ENCODE measurements around the gene EMC8.

Gene EMC8

DNA sequence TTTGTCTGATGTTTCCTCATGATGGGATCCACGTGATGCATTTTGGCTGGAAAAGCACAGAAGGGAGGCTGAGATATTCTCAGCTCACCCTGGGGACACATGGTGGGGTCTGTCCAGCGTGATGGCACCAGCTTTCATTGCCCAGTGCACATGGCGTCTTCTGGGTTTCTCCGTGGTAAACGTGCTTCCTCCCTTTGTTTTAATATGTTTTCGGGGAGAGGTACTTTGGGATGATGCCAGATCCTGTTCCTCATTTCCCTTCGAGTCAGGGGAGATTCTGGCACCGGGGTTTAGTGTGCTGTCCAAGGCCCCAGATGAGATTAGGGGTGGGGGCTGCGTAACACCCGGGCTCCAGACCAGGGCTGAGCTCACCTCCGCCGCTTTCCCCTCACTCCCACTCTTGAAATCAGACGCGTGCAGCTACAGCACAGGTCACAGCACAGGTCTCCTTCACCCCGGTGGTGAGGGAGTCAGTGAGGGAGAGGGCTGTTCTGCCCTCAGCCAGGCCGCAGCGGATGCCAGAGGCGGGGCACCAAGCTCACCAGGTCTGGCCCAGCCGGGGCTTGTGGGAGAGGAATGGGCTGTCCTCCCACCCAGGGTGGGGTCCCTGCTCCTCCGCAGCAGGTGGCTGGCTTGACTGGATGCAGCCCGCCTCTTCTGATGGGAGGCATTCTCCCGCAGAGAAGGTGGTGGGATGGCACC, 34.0 kb upstream of the EMC8 start:
- Histone ChIP-seq H3K9ac (ENCODE audit: low read length) (no peak overlapping the region), H3K9me3 (ENCODE audit: control insufficient read depth, low read depth, low read length) (no peaks in the 10 kb centered on the region), H3K36me3 (ENCODE audit: control insufficient read depth, low read depth, low read length) (no peaks in the 10 kb centered on the region), H3K27ac (ENCODE audit: low read length) (no peak overlapping the region), H3K4me1 (ENCODE audit: control insufficient read depth, low read depth, low read length) (no peaks in the 10 kb centered on the region), H3K4me3 (ENCODE audit: low read length) (no peak overlapping the region), H3K27me3 (ENCODE audit: control insufficient read depth, insufficient read depth, low read length) (no peaks in the 10 kb centered on the region)

DNA sequence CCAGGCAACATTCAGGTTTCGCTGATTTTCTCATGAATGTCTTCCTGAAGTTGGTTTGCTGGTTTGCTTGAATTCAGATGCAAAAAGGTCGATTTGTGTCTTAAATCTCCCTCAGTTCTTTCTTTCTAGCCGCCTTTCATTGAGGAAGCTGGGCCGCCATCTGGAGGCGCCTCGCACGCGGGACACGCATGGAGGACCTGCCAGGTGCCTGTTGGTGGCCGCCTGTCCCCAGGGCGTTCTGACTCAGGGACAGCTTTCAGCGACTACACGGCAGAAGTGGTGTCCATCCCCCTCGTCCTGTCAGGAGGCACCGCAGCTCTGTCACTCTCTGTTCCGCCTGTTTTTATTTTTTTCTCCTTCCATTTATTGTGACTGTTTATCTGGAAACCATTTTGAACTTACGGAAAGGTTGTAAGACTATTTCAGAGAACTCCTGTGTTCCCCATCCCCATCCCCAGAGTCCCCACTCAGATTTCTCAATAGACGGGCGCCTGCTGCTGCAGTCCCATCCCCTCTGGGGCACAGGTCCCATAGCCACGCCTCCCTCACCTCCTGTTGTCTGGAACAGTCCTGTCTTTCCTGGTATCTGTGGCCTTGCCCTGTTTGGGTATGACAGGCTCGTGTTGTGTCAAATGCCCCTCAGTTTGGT, 33.4 kb upstream of the EMC8 start:
- Histone ChIP-seq H3K4me3 (ENCODE audit: low read length) (no peak overlapping the region), H3K4me1 (ENCODE audit: control insufficient read depth, low read depth, low read length) (no peaks in the 10 kb centered on the region), H3K9ac (ENCODE audit: low read length) (no peak overlapping the region), H3K36me3 (ENCODE audit: control insufficient read depth, low read depth, low read length) (no peaks in the 10 kb centered on the region), H3K27me3 (ENCODE audit: control insufficient read depth, insufficient read depth, low read length) (no peaks in the 10 kb centered on the region), H3K9me3 (ENCODE audit: control insufficient read depth, low read depth, low read length) (no peaks in the 10 kb centered on the region), H3K27ac (ENCODE audit: low read length) (no peak overlapping the region)

DNA sequence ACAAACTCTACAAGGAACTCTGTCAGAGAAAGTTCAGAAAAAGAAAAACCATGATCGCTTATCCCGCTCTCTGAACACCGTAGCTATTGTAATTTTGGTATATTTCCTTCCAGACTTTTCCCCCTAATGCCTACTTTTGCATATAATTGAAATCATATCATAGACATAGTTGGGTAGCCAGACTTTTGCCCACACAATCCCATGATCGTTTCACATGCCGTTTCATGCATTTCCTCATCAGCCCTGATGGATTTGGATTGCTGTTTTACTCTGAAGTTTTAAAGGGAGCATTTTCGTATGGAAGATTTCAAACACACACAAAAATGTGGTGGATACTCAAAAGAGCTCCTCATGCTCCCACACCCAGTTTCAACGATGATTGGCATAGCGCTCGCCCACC, 31.5 kb upstream of the EMC8 start:
- Histone ChIP-seq H3K27me3 (ENCODE audit: control insufficient read depth, insufficient read depth, low read length) (no peaks in the 10 kb centered on the region), H3K27ac (ENCODE audit: low read length) (no peak overlapping the region), H3K9ac (ENCODE audit: low read length) (no peak overlapping the region), H3K4me3 (ENCODE audit: low read length) (no peak overlapping the region), H3K4me1 (ENCODE audit: control insufficient read depth, low read depth, low read length) (no peaks in the 10 kb centered on the region), H3K9me3 (ENCODE audit: control insufficient read depth, low read depth, low read length) (no peaks in the 10 kb centered on the region), H3K36me3 (ENCODE audit: control insufficient read depth, low read depth, low read length) (no peaks in the 10 kb centered on the region)

DNA sequence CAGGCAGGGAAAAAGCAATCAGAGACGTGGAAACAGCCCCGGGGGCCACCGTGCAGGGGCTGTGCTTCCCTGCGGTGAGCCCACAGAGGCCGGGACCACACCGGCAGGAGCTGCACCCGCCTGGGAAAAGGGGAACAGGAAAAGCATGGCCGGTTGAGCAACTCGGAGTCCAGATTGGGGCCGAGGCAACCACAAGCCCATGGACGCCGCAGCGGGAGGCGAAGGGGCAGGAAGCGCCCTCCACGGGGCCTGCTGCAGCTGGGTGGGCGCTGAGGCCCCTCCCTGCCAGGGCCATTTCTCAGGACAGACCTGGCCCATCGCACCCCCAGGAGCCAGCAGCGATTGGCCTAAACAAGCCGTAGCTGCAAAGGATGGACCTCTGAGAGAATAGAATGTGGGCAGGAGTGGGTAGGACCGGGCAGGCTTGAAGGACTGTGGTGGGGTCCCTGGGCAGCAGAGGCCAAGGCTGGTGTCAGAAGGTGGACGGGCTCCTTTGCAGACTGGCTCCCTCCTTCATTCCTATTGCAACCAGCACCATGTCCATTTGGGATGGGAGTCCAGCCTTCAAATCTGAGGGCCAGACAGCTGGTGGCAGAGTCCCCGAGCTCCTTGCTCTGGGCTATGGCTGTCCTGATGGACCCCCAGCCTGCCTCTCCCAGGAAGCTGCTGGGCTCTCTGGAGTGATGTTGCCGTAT, 30.6 kb upstream of the EMC8 start:
- H3K4me1 ChIP-seq (ENCODE audit: control insufficient read depth, low read depth, low read length): no peaks in the 10 kb centered on the region
- H3K9ac ChIP-seq (ENCODE audit: low read length): no peak overlapping the region
- no peak overlapping the region for H3K27ac ChIP-seq (ENCODE audit: low read length)
- no peak overlapping the region for H3K4me3 ChIP-seq (ENCODE audit: low read length)
- H3K27me3 ChIP-seq (ENCODE audit: control insufficient read depth, insufficient read depth, low read length): no peaks in the 10 kb centered on the region
- no peaks in the 10 kb centered on the region for H3K9me3 ChIP-seq (ENCODE audit: control insufficient read depth, low read depth, low read length)
- no peaks in the 10 kb centered on the region for H3K36me3 ChIP-seq (ENCODE audit: control insufficient read depth, low read depth, low read length)

DNA sequence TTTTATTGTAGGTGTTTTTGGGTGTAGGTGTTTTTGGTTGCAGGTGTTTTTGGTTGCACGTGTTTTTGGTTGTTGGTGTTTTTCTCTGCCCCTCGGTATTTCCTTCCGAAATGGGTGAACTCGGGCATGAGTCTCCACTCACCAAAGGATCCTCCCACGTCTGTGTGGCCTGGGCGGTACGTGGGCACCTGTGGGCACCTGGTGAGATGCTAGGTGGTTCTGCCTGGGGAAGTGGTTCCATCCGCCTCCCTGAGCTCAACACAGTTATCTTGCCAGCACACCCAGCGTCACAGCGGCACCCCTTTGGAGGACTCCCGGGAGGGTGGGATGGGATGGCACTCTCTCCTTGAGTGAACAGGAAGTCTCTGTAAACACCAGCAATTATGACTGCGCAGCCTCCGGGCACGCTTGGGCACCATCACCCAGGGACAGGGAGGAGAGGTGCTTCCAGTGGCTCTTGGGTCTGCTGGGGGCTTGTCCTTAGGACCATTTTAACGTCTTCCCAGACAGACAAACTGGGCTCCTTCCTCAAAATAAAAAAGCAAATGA, 29.9 kb upstream of the EMC8 start:
- Histone ChIP-seq H3K9me3 (ENCODE audit: control insufficient read depth, low read depth, low read length) (no peaks in the 10 kb centered on the region), H3K36me3 (ENCODE audit: control insufficient read depth, low read depth, low read length) (no peaks in the 10 kb centered on the region), H3K4me3 (ENCODE audit: low read length) (no peak overlapping the region), H3K27ac (ENCODE audit: low read length) (no peak overlapping the region), H3K27me3 (ENCODE audit: control insufficient read depth, insufficient read depth, low read length) (no peaks in the 10 kb centered on the region), H3K4me1 (ENCODE audit: control insufficient read depth, low read depth, low read length) (no peaks in the 10 kb centered on the region), H3K9ac (ENCODE audit: low read length) (no peak overlapping the region)

DNA sequence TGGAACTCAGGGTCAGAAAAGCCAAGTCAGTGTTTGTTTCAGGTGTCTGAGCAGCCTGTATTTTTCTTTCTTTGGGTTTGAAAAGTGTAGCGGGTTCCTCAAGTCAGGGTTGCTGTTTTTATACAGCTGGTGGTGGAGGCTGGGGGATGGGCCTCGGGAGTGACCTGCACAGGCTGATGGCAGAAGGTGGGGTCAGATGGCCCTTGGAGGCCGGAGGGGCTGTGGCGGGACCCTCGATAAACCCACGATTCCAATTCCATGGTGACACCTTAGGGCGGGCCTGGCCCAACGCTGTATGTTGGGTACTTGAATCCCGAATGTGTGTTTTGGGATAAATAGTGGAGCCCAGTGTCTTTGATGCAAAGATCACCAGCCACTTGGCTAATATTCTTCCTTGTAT, 28.8 kb upstream of the EMC8 start:
- no peak overlapping the region for H3K27ac ChIP-seq (ENCODE audit: low read length)
- no peak overlapping the region for H3K4me3 ChIP-seq (ENCODE audit: low read length)
- no peak overlapping the region for H3K9ac ChIP-seq (ENCODE audit: low read length)
- no peaks in the 10 kb centered on the region for H3K9me3 ChIP-seq (ENCODE audit: control insufficient read depth, low read depth, low read length)
- no peaks in the 10 kb centered on the region for H3K36me3 ChIP-seq (ENCODE audit: control insufficient read depth, low read depth, low read length)
- H3K27me3 ChIP-seq (ENCODE audit: control insufficient read depth, insufficient read depth, low read length): no peaks in the 10 kb centered on the region
- no peaks in the 10 kb centered on the region for H3K4me1 ChIP-seq (ENCODE audit: control insufficient read depth, low read depth, low read length)

DNA sequence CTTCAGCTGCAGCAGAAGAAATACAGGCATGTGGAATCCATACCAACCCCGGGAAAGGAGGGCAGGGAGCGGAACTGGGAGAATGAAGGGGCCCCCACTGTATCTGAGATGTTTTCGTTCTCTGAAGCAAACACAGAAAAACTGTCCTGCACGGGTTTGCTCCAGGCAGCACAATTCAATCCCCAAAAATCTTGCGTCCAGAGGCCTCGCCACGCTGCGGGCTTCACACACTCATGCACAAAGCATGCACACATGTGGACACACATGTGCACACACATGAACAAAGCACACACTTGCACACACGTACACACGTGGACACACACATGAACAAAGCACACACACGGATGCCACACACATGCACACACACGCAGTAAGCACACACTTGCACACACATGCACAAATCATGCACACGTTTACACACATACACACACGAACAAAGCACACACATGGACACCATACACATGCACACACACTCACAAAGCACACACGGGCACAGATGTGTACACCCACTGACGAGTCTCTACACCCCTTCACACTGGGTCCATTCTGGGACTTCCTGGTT, 27.4 kb upstream of the EMC8 start:
- Histone ChIP-seq H3K27ac (ENCODE audit: low read length) (no peak overlapping the region), H3K4me1 (ENCODE audit: control insufficient read depth, low read depth, low read length) (no peaks in the 10 kb centered on the region), H3K9me3 (ENCODE audit: control insufficient read depth, low read depth, low read length) (no peaks in the 10 kb centered on the region), H3K9ac (ENCODE audit: low read length) (no peak overlapping the region), H3K36me3 (ENCODE audit: control insufficient read depth, low read depth, low read length) (no peaks in the 10 kb centered on the region), H3K27me3 (ENCODE audit: control insufficient read depth, insufficient read depth, low read length) (no peaks in the 10 kb centered on the region), H3K4me3 (ENCODE audit: low read length) (no peak overlapping the region)

DNA sequence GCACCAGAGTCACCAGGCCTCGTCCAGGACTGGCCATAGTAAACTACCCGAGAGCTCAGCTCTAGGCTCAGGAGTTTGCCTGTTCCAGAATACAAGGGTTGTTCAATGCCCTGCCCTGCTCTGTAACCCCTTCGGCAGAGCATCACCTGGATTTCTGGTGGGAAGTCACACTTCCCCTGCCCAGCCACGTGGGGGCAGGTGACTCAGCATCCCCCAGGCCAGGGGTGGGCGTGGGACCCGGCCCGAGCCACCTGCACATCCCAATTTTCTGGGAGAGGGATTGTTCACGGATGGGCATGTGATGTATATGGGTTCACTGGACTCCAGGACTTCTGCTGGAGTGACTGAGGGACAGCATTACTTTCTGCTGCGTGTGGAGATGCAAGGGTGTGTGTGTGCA, 26.0 kb upstream of the EMC8 start:
- no peaks in the 10 kb centered on the region for H3K27me3 ChIP-seq (ENCODE audit: control insufficient read depth, insufficient read depth, low read length)
- H3K9me3 ChIP-seq (ENCODE audit: control insufficient read depth, low read depth, low read length): no peaks in the 10 kb centered on the region
- H3K27ac ChIP-seq (ENCODE audit: low read length): no peak overlapping the region
- no peaks in the 10 kb centered on the region for H3K36me3 ChIP-seq (ENCODE audit: control insufficient read depth, low read depth, low read length)
- H3K4me1 ChIP-seq (ENCODE audit: control insufficient read depth, low read depth, low read length): no peaks in the 10 kb centered on the region
- H3K4me3 ChIP-seq (ENCODE audit: low read length): no peak overlapping the region
- no peak overlapping the region for H3K9ac ChIP-seq (ENCODE audit: low read length)

DNA sequence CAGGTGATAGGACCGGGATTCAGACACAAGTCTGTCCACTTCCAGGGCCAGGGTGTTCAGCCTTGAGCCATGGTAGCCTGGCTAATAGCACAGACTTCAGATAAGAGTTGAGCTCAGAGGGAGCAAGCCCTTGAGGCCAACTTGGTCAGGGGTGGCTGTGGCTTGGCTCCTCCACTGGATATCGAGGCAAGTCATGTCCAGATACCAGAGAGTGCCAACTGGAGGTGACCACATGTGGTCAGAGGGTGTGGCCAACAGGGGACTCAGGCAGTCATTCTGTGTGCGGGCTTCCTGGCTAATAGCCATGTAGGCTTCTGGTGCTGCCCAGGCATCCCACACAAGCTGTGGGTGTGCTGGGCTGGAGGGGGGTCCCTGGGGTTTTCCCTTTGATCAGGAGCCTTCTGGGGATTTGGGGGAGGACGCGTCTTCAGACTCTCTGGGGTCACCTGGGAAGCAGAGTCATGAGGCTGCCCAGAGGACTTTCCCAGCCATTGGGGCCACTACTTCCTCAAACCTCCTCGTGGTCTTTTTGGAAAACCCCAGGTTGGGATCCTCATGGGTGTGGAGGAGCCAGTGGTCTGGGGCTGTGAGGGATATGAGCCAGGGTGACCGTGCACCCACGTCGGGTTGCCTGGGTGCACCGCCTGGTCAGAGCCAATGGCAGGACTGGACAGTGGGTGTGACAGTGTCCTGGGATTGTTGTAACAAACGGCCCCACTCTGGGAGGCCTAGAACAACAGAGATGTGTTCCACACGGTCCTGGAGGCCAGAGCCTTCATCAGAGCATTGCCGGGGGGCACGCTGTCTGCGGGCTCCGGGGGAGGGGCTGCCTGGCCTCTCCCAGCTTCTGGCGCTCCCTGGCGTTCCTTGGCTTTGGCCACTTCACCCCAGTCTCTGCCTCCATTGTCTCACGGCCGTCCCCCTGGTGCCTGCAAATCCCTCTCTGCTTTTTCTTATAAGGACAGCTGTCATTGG, 25.1 kb upstream of the EMC8 start:
- Histone ChIP-seq H3K4me3 (ENCODE audit: low read length) (no peak overlapping the region), H3K9me3 (ENCODE audit: control insufficient read depth, low read depth, low read length) (no peaks in the 10 kb centered on the region), H3K4me1 (ENCODE audit: control insufficient read depth, low read depth, low read length) (no peaks in the 10 kb centered on the region), H3K27ac (ENCODE audit: low read length) (no peak overlapping the region), H3K9ac (ENCODE audit: low read length) (no peak overlapping the region), H3K36me3 (ENCODE audit: control insufficient read depth, low read depth, low read length) (no peaks in the 10 kb centered on the region), H3K27me3 (ENCODE audit: control insufficient read depth, insufficient read depth, low read length) (no peaks in the 10 kb centered on the region)

DNA sequence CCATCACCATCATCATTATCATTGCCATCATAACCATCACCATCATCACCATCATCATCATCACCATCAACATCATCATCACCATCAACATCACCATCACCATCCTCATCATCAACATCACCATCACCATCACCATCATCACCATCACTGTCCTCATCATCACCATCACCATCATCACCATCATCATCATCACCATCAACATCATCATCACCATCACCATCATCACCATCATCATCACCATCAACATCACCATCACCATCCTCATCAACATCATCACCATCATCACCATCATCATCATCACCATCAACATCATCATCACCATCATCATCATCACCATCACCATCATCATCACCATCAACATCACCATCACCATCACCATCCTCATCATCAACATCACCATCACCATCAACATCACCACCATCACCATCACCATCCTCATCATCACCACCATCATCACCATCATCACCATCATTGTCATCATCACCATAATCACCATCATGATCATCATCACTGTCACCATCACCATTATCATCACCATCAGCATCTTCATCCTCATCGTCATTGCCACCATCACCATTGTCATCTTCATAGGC, 24.1 kb upstream of the EMC8 start:
- Histone ChIP-seq H3K4me3 (ENCODE audit: low read length) (no peak overlapping the region), H3K27ac (ENCODE audit: low read length) (no peak overlapping the region), H3K27me3 (ENCODE audit: control insufficient read depth, insufficient read depth, low read length) (no peaks in the 10 kb centered on the region), H3K4me1 (ENCODE audit: control insufficient read depth, low read depth, low read length) (no peaks in the 10 kb centered on the region), H3K36me3 (ENCODE audit: control insufficient read depth, low read depth, low read length) (no peaks in the 10 kb centered on the region), H3K9ac (ENCODE audit: low read length) (no peak overlapping the region), H3K9me3 (ENCODE audit: control insufficient read depth, low read depth, low read length) (no peaks in the 10 kb centered on the region)

All from iPS-18a (cell line).